ENCODE data around the gene PPP2R2C.

PPP2R2C gene

DNA sequence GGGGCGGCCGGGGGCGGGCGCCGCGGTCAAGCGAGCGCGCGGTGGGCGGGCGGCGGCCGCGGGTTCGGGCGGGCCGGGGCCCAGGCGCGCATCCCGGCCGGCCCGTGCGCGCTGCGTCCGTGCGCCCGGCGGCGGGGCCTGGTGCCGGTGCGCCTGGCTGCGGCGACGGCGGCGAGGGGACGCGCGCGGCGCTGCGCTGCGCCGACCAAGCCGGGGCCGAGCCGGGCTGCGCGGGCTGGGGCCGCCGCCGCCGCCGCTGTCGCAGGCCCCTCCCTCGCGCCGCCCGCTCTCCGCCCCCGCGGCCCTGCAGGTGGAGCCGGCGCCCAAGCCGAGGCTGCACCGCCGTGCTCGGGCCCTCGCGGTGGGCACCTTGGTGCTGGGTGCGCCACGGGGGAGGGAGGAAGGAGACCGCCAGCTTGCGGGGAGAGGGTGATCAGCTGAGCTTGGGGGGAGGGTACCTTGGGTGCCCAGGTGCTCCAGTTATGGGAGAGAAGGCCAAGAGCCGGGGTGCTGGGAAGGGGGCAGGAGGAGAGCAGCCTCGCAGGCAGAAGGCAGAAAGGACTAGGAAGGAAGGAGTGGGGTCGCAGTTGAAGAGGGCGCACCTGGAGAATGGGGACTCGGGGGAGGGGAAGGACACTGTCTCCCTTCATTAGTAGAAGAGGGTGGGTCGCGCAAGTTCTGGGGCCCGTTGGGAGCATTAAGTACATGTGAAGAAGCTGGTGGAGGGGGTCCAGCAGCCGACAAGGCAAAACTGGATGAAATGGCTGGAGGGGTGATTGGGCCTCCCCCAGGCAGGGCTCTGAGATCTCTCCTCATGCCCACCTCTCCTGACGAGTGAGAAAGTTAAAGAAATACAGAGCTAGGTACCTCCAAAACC is at the start of gene PPP2R2C:
Gene PPP2R2C (minus strand): TSS at position 228 of the 877 bp plus-strand sequence. CDS start 385 bp downstream, outside the sequence.
- TF ChIP-seq, protein P1, sequence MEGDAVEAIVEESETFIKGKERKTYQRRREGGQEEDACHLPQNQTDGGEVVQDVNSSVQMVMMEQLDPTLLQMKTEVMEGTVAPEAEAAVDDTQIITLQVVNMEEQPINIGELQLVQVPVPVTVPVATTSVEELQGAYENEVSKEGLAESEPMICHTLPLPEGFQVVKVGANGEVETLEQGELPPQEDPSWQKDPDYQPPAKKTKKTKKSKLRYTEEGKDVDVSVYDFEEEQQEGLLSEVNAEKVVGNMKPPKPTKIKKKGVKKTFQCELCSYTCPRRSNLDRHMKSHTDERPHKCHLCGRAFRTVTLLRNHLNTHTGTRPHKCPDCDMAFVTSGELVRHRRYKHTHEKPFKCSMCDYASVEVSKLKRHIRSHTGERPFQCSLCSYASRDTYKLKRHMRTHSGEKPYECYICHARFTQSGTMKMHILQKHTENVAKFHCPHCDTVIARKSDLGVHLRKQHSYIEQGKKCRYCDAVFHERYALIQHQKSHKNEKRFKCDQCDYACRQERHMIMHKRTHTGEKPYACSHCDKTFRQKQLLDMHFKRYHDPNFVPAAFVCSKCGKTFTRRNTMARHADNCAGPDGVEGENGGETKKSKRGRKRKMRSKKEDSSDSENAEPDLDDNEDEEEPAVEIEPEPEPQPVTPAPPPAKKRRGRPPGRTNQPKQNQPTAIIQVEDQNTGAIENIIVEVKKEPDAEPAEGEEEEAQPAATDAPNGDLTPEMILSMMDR (IDR thresholded peaks at IDR 0.05; ENCODE audit: low read depth, low read length, missing control alignments): no peak

DNA sequence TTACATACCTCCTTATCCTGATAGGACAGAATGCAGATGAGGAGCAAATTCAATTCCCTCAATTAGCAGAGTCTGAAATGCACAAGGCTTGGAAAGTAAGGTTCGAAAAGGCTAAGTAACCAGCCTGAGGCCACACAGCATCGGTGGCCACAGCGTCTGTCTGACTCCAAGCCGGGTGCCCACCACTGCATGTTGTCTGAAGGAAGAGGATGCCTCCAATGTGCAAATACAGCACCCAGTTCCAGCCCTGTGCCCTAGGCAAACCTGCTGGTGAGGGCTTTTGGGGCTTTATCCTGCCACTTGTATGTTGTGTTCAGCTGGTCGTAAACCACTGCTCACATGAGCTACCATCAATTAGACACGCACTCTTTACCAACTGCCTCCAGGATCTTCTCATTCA is 48.6 kb upstream of the PPP2R2C start:
- DNase-seq (ENCODE audit: low read depth): no peak
- no peak overlapping the region for H3K4me3 ChIP-seq (ENCODE audit: low read depth, low read length)
- TF ChIP-seq, protein P1 (IDR thresholded peaks at IDR 0.05; ENCODE audit: low read depth, low read length, missing control alignments): no peak

More for the DNA sequence above, at the start of gene PPP2R2C:
- no peak within 1 kb of the TSS for H3K4me3 ChIP-seq (ENCODE audit: low read depth, low read length)
- DNase-seq (ENCODE audit: low read depth): no peak

DNA sequence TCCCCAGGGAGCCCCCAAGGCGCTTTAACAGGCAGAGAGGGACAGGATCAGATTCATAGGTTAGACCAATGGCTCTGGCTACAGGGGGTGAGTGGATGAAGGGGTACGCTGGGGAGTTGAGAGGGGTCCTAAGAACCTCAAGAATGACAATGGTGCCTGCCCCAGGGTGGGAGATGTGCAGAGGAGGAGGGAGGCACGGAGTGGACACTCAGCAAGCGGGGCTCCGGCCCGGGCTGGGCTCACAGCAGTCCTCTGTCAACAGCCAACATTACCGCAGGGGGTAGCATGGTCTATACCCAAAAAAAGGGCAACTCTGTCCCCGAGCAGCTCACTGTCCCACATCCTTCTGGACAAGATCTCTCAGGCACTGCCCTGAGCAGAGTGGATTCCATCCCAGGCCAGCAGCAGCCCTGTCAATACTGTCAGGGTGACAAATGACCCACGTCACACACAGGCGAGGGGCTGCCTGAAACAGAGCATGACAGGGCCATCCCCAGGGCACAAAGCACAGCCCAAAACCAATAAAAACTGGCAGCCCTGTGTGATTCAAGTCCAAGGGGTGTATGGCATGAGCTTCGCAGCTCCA is 47.7 kb upstream of the PPP2R2C start:
- DNase-seq (ENCODE audit: low read depth): no peak
- no peak overlapping the region for H3K4me3 ChIP-seq (ENCODE audit: low read depth, low read length)
- TF ChIP-seq, protein P1 (IDR thresholded peaks at IDR 0.05; ENCODE audit: low read depth, low read length, missing control alignments): no peak

DNA sequence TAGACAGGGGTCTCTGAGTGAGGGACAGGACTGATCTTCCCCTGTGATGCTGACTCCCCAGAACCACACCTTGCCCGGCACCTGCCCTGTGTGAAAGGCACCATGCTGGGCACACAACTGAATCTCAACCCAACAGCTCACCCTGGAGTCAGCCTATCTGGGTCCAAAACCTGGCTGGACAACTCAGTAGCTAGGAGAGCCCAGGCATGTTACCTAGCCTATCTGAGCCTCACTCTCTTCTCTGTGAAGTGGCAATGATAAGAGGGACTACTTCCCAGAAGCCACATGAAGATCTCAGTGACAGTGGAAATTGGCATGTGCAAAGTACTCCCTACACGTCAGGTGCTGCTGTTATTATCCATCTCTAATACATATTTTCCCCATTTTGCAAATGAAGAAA is 44.8 kb upstream of the PPP2R2C start:
- no peak overlapping the region for H3K4me3 ChIP-seq (ENCODE audit: low read depth, low read length)
- TF ChIP-seq, protein P1 (IDR thresholded peaks at IDR 0.05; ENCODE audit: low read depth, low read length, missing control alignments): no peak

DNA sequence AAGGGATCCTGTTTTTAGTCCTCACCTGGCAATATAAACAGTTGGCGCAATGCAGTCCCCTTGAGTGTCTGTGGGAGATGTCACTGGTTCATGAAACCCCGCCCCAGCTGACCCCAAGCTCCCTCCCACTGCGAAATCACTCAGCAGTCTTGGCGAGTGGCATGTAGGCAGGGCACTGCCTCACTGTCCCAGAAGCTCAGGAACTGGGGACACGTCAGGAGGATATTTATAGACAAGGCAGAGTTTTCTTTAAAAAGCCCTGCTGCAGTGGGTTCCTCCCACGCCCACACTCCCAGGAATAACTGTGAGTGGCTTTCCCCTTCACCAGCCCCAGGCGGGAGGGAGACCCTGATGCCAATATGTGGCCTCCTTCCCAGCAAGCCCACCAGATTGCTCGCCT is 44.3 kb upstream of the PPP2R2C start:
- no peak overlapping the region for H3K4me3 ChIP-seq (ENCODE audit: low read depth, low read length)
- TF ChIP-seq, protein P1 (IDR thresholded peaks at IDR 0.05; ENCODE audit: low read depth, low read length, missing control alignments): no peak
- DNase-seq (ENCODE audit: low read depth): no peak

More for the DNA sequence above, 44.8 kb upstream of the PPP2R2C start:
- no peak for DNase-seq (ENCODE audit: low read depth)

DNA sequence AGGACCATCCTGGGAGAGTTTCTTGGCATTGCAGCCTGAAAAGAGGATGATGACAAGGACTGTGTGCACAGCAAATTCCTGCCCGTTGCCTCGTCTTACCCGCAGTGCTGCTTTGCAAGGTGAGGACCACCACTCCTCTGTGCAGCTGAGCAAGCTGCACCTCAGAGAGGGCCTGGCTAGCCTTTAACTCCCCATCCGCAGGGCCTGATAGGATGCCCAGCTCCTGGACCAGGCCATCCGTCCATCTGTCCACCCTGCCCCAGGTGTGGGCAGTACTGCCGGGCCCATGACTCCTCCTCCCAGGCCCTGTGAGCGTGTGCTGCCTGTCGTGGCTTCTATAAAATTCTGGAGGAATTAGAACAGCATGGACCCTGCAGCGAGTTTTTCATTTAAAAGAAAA is 43.9 kb upstream of the PPP2R2C start:
- no peak overlapping the region for H3K4me3 ChIP-seq (ENCODE audit: low read depth, low read length)
- TF ChIP-seq, protein P1 (IDR thresholded peaks at IDR 0.05; ENCODE audit: low read depth, low read length, missing control alignments): no peak
- no peak for DNase-seq (ENCODE audit: low read depth)
